ENCODE data around the gene BCAR1. TPM values are rescaled to one million over a fixed set of nuclear protein-coding genes. Genes with fewer than 3 reads are reported as not detected.
"Not testable (repeated sequence)": the region's sequence is repeated elsewhere in the genome, so short reads cannot be mapped to it uniquely, and the experiment has no call there.

The BCAR1 gene
- total and polyA plus RNA-seq, 5 experiments from 2014 or later, result 0.30 TPM; not detected in 4

DNA sequence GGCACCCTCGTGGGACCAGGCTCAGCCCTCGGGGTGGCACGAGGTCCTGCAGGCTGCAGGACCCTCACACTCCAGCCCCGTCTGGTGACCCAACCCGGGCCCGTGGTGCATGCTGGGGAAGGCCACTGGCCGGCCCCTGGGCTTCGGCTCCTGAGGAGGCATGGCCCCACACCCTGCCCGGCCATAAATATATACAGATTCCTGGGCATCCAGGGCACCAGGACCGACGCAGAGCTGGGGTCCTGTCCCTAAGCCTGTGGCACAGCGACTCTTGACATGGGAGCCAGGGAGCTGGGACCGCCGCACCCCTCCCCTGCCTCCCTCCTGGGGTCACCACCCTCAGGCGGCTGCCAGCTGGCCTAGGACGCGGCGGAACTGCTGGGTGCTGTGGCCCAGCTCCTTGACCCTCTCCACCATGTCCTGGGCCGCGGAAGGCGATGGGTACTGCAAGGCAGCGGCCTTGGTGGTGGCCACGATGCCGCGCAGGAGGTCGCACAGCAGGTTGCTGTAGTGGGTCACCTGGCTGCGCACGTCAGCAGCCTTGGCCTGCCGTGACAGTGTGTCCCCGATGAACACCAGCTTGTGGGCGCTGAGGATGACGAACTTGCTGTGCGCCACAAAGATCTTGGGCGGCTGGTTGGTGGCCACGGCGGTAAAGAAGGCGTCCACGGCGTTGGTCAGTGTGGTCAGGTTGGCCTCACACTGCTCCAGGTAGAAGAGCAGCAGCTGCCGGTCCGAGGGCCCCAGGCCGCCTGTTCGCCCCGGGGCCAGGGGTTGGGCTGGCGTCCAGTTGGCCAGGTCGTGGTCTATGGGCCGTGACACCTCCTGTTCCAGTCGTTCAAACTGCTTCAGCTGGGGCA, 22.0 kb downstream of the BCAR1 start:
- DNase-seq (no peak), ATAC-seq (no peak)
- no peaks in the 10 kb centered on the region for H3K36me3 Mint-ChIP-seq
- H3K9me3 Mint-ChIP-seq, result no peaks in the 10 kb centered on the region
- H3K4me3 Mint-ChIP-seq, result no peak overlapping the region
- POLR2A ChIA-PET, result no interaction called here
- peaks cover 1 to 13% (median 8%) of the 10 kb centered on the region in 5 donors for H3K27me3 Mint-ChIP-seq
- H3K27ac Mint-ChIP-seq, result no peak overlapping the region
- peaks cover 2 to 6% (median 3%) of the 10 kb centered on the region in 4 donors for H3K4me1 Mint-ChIP-seq

DNA sequence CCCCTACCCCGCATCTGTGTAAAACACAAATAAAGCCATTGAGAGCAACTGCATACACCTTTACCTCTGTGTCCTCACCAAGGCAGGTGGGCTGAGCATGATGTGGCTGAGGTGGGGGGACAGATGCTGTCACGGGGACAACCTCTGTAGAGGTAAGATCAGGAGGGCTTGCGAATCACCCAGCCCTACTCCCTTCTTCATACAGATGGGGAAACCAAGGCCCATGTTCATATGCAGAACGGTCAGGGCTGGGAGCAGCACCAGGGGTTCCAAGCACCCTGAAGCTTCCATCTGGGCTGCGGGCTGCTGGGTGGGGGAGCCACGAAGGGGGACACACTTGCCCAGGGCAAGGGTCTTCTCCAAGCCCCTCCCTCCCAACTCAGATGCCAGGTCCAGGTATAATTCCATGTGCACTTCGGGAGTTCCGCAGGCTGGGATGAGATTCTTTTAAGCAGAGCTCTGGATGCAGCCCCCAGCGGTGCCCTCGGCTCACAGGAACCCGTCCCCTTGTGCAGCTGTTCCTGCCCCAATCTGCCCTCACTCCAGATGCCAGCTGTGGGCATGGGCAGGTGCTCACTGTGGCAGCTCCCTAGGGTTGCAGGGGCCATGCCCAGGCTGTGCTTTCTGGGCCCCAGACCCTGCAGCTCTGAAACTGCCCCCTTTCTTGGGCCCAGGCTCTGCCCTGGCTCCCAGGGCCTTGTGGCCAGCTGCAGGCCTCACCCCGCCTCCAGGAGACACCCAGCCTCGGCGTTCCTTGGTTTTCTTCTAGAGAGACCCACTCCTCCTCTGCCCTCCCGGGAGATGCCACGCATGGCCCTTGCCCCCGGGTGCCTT, 23.1 kb downstream of the BCAR1 start:
- Mint-ChIP-seq H3K36me3 (no peaks in the 10 kb centered on the region), H3K4me1 (peaks cover 0 to 2% (median 0%) of the 10 kb centered on the region in 4 donors), H3K4me3 (no peak overlapping the region), H3K27me3 (peaks cover 0 to 13% (median 8%) of the 10 kb centered on the region in 5 donors), H3K9me3 (peaks cover 0 to 2% (median 0%) of the 10 kb centered on the region in 9 donors), H3K27ac (no peak overlapping the region)
- ATAC-seq (no peak), DNase-seq (no peak)
- POLR2A ChIA-PET, result no interaction called here

DNA sequence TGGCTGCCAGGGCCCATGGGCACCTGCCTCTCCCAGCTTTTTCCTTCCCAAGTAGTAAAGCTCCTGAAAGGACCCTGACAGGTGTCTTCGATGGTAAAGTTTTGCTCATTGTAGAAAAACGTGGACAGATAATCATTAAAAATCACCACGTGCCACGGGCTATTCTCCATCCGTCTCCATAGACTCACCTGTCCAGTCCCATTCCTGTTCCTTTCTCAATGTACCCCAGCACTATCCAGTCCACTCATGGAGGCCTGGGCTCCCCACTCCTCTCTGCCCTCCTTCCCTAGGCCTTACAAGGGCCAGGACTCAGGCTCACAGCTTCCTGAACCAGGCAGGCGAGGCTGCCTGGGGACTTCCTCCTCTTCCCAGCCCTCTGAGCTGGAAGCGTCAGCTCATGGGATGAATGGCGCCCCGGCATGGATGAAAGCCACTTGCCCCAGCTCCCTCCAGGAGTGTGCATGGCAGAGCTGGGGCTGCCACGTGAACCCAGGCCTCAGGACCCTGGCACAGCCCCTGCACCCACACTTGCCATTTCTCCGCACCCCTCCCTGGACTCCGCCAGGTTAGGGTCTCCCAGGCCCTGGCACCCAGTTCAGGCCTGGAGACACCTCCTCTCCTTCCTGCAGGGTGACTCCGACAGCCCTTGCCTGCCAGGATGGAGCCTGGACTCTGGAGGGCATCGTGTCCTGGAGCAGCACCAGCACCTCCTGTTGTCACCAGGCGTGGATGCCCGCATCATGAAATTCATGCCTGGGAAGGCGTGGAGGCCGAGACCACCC, 23.9 kb downstream of the BCAR1 start:
- H3K27ac Mint-ChIP-seq, result no peak overlapping the region
- DNase-seq, result no peak
- H3K9me3 Mint-ChIP-seq, result peaks cover 0 to 2% (median 0%) of the 10 kb centered on the region in 9 donors
- no peak overlapping the region for H3K4me3 Mint-ChIP-seq
- peaks cover 0 to 11% (median 8%) of the 10 kb centered on the region in 5 donors for H3K27me3 Mint-ChIP-seq
- ATAC-seq, result no peak
- no peaks in the 10 kb centered on the region for H3K36me3 Mint-ChIP-seq
- peaks cover 0 to 2% (median 0%) of the 10 kb centered on the region in 4 donors for H3K4me1 Mint-ChIP-seq
- POLR2A ChIA-PET, result no interaction called here

DNA sequence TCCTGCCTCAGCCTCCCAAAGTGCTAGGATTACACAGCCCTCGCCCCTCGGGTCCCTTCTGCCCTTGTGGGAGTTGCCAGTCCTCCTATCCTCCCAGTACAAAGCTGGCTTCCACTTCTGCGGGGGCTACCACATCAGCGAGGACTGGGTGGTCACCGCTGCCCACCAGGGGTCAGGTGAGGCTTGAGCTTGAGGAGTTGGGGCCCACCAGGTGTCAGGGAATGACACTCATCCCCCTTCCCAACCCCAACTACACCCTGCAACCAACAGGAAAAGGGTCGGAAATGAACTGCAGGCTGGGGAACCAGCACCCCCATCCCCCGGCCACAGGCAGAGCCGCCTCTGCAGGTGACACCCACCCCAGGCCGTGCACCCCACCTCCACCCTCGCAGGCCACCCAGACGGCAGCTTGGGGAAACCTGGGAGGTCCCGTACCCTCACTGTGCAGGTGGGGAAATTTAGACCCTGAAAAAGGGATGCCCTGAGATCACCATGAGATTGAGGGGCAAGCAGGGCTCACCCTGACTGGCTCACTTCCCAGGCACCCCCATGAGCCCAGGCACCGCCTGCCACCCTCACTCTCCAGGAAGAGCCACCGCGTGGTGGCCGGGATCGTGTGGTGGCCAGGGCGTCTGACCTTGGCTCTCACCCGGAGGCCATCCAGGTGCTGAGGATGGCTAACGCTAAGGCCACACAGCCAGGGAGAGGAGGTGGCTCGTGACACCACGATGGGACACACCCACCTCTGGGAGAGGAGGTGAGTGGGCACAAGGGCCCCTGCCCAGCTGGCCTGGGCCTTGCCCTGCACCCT, 24.7 kb downstream of the BCAR1 start:
- POLR2A ChIA-PET, result no interaction called here
- Mint-ChIP-seq H3K27me3 (peaks cover 0 to 11% (median 8%) of the 10 kb centered on the region in 5 donors), H3K4me1 (peaks cover 0 to 2% (median 0%) of the 10 kb centered on the region in 4 donors), H3K4me3 (no peak overlapping the region), H3K9me3 (peaks cover 0 to 2% (median 0%) of the 10 kb centered on the region in 9 donors), H3K36me3 (no peaks in the 10 kb centered on the region), H3K27ac (no peak overlapping the region)
- no peak for DNase-seq
- ATAC-seq, result no peak

DNA sequence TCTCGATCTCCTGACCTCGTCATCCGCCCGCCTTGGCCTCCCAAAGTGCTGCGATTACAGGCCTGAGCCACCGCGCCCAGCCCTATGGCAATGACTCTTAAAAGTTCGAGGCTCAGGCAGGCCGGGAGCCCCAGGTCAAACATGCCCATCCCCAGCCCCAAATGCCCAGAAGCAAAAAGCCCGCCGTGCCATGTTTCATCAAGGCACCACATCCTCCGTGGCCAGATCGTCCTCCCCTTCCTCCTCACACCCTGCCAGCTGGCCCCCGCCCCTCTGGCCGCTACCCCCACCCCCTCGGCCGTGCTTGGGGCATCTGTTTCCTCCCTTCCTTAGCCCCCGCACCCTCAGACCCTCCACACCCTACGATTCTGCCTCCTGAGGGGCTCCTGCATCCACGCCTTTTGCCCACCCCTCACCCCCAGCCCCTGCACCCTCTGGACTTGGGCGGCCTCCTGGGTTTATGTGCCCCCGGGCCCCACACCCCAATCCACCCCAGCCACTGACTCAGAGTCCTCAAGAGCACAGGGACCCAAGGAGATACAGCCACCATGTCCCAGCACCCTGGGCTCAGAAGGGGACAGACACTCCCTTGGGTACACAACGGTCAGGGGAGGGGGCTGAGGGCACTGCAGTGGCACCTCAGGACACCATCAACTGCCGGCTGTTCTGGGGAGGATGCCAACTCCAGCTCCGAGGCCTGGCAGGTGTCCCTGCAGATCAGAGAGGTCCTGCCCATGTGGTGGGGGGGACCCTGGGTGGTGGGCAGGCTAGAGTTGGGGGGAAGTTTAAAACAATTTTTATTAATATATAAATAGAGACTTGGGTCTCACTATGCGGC, 25.5 kb downstream of the BCAR1 start:
- Mint-ChIP-seq H3K4me3 (no peak overlapping the region), H3K36me3 (no peaks in the 10 kb centered on the region), H3K4me1 (peaks cover 0 to 2% (median 0%) of the 10 kb centered on the region in 4 donors), H3K27ac (no peak overlapping the region), H3K27me3 (peaks cover 0 to 11% (median 5%) of the 10 kb centered on the region in 5 donors), H3K9me3 (peaks cover 0 to 2% (median 0%) of the 10 kb centered on the region in 9 donors)
- DNase-seq (no peak), ATAC-seq (no peak)
- POLR2A ChIA-PET, result interaction anchor here (0.6 to 0.7 kb wide), 2 partner anchors 50 to 148 kb away, joined by 3 to 6 read pairs; no protein-coding TSS in a partner anchor

DNA sequence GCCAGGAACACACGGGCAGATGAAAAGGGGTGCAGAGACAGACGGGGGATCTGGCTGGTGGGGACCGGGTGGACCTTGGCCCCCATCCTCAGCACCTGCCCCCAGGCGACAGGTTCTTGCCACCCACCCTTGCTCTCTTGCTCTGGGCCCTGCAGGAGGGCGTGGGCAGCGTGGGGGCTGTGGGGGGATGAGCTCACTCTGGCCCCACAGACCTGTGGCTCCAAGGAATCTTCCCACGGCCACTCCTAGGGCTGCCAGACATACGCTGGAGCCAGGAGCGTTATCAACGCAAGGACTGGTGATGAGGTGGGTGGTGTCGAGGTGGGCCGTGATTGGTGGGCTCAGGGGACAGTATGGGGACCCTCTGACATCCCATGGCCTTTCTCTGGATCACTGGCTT, 26.3 kb downstream of the BCAR1 start:
- POLR2A ChIA-PET, result interaction anchor here (0.6 to 0.7 kb wide), 2 partner anchors 49 to 149 kb away, joined by 3 to 6 read pairs; no protein-coding TSS in a partner anchor
- ATAC-seq (no peak), DNase-seq (peak in 1 of 10 donors; percentile 34)
- Mint-ChIP-seq H3K27ac (no peak overlapping the region), H3K27me3 (peaks cover 0 to 11% (median 5%) of the 10 kb centered on the region in 5 donors), H3K4me3 (no peak overlapping the region), H3K36me3 (no peaks in the 10 kb centered on the region), H3K4me1 (peaks cover 0 to 1% (median 0%) of the 10 kb centered on the region in 4 donors), H3K9me3 (peaks cover 0 to 2% (median 0%) of the 10 kb centered on the region in 9 donors)

DNA sequence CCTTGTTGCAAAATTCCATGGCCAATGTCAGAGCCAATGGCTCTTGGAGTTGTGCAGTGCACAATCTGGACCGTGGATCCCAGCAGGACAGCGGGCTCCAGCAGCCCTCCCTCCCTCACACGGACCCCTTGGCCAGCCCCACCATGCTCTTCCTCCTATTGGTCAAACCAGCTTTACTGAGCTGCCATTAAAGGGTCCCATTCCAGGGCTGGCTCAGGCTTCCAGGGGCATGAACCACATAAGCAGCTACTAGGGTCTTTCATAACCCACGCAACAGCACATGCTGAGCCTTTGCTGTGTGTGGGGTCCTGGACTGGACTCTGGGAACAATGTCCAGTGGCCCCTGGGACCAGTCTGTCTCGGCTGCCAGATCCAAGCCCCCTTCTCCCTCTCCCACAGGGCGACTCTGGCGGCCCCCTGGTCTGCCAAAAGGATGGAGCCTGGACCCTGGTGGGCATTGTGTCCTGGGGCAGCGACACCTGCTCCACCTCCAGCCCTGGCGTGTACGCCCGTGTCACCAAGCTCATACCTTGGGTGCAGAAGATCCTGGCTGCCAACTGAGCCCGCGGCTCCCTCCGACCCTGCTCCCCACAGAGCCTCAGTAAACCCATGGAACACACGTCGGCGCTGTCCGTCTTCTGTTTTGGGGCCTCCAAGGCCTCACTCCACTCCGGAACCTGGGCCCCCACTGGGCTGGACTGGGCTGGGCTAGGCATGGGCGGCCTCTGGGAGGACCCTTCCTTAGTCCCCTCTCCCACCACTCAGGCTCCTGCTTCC, 26.9 kb downstream of the BCAR1 start:
- no peaks in the 10 kb centered on the region for H3K36me3 Mint-ChIP-seq
- DNase-seq (peak in 1 of 10 donors; percentile 22), ATAC-seq (no peak)
- H3K9me3 Mint-ChIP-seq, result peaks cover 0 to 2% (median 0%) of the 10 kb centered on the region in 9 donors
- H3K4me1 Mint-ChIP-seq, result peaks cover 3 to 5% (median 4%) of the 10 kb centered on the region in 4 donors
- POLR2A ChIA-PET, result no interaction called here
- H3K4me3 Mint-ChIP-seq, result no peak overlapping the region
- H3K27me3 Mint-ChIP-seq, result peaks cover 0 to 11% (median 5%) of the 10 kb centered on the region in 5 donors
- H3K27ac Mint-ChIP-seq, result no peak overlapping the region

DNA sequence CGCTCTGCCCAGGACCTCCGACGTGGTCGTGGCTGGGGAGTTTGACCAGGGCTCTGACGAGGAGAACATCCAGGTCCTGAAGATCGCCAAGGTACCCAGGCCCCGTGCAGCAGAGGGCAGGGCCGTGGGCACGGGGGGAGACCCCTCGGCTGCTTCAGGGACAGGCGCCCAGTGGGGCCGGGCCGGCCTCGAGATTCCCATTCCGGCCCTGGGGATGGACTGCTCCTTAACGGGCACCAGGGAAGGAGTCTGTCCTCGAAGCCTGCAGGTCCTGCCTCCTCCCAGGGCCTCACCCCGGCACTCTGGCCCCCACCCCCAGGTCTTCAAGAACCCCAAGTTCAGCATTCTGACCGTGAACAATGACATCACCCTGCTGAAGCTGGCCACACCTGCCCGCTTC, 28.3 kb downstream of the BCAR1 start:
- DNase-seq, H3K27ac Mint-ChIP-seq, H3K9me3 Mint-ChIP-seq, H3K36me3 Mint-ChIP-seq, ATAC-seq, H3K4me3 Mint-ChIP-seq: not testable (repeated sequence)
- POLR2A ChIA-PET, result interaction anchor here (0.8 kb wide), 1 partner anchor 19 kb away, joined by 3 read pairs; no protein-coding TSS in a partner anchor
- Mint-ChIP-seq H3K4me1 (peaks cover 5 to 10% (median 6%) of the 10 kb centered on the region in 4 donors), H3K27me3 (peaks cover 0 to 11% (median 5%) of the 10 kb centered on the region in 5 donors)

DNA sequence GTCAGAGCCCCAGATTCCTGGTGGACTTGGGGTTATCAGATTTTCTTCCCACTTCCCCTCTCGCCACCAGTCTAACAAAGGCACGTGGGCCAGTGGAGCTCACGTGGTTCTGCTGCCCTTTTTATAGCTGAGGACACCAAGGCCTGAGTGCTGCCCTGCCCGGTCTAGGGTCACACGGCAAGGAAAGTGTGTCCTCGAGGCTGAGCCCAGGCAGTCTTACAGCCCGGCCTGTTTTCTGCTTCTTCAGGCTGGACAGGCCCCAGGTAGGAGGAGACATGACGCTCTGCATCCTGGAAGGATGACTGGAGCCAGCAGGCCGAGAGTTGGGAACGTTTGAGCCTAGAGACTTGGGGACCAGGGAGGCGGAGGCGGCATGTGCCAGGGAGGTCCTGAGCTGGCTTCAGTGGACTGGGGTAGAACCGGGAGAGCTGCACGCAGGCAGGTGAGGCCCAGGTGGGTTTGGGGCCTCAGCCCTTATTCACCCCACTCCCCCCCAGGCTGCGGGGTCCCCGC, 29.1 kb downstream of the BCAR1 start:
- POLR2A ChIA-PET, result interaction anchor here (0.8 kb wide), 1 partner anchor 18 kb away, joined by 3 read pairs; no protein-coding TSS in a partner anchor
- DNase-seq (no peak), ATAC-seq (no peak)
- H3K27ac Mint-ChIP-seq, result peak overlapping the region in 3 of 10 donors; percentile 9 to 59 (median 53)
- H3K4me1 Mint-ChIP-seq, result peaks cover 5 to 10% (median 6%) of the 10 kb centered on the region in 4 donors
- peaks cover 0 to 4% (median 1%) of the 10 kb centered on the region in 5 donors for H3K27me3 Mint-ChIP-seq
- peaks cover 0 to 2% (median 0%) of the 10 kb centered on the region in 9 donors for H3K9me3 Mint-ChIP-seq
- no peaks in the 10 kb centered on the region for H3K36me3 Mint-ChIP-seq
- H3K4me3 Mint-ChIP-seq, result no peak overlapping the region

DNA sequence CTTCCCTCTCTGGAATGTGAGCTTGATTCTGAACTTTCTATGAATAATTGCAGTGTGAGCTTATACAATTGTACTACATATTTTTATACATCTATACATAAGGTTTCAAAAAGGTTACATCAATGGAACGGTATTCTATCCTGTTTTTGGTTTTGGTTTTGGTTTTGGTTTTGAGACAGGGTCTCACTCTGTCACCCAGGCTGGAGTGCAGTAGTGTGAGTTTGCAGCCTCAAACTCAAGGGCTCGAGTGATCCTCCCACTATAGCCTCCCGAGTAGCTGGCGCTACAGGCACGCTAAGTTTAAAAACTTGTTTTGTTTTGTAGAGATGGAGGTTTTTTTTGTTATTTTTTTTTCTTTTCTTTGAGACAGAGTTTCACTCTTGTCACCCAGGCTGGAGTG, 31.6 kb downstream of the BCAR1 start:
- H3K4me3 Mint-ChIP-seq, result peak overlapping the region; percentile 71 to 92 (median 84)
- POLR2A ChIA-PET, result interaction anchor here (0.7 to 1.4 kb wide), 2 partner anchors 19 to 90 kb away, joined by 3 read pairs; no protein-coding TSS in a partner anchor

More for the DNA sequence above, 31.6 kb downstream of the BCAR1 start:
- peak; percentile 81 to 88 for ATAC-seq
- Mint-ChIP-seq H3K27me3 (no peaks in the 10 kb centered on the region), H3K36me3 (no peaks in the 10 kb centered on the region), H3K4me1 (peaks cover 5 to 10% (median 6%) of the 10 kb centered on the region in 4 donors), H3K27ac (peak overlapping the region; percentile 78 to 97 (median 92)), H3K9me3 (peaks cover 0 to 2% (median 0%) of the 10 kb centered on the region in 9 donors)
- DNase-seq, result peak in 3 of 10 donors; percentile 30 to 50 (median 48)

Data from naive thymus-derived CD8-positive, alpha-beta T cell (primary cell).